Endothelial cell of umbilical vein (primary cell): Measurements from ENCODE around the gene TTC1.

ENCODE experiments used
- CTCF ChIP-seq, 2 donors: IDR thresholded peaks; 1 replicate in 1 of 2; 2 replicates in 1 of 2; pipeline ENCODE4 v1.5.1; 2011; ENCODE audit warnings: low read length in 2 of 2, mild to moderate bottlenecking in 2 of 2, moderate library complexity in 2 of 2, control low read depth in 1 of 2, inconsistent platforms in 1 of 2, low read depth in 1 of 2; ENCODE audit not compliant: insufficient read depth in 1 of 2; ENCODE audit errors: extremely low read depth in 1 of 2
- EZH2 ChIP-seq: IDR thresholded peaks from 2 replicates; pipeline ENCODE4 v1.6.1; 2012; ENCODE audit warnings: borderline replicate concordance, low read depth, mild to moderate bottlenecking, moderate library complexity, low read length, inconsistent platforms; ENCODE audit not compliant: severe bottlenecking
- JUN ChIP-seq: IDR thresholded peaks from 2 replicates; pipeline ENCODE4 v1.6.1; 2011; ENCODE audit warnings: borderline replicate concordance, low read depth; ENCODE audit not compliant: insufficient read length, insufficient read depth
- MYC ChIP-seq: IDR thresholded peaks from one replicate; pipeline ENCODE4 v1.6.1; 2011; ENCODE audit warnings: mild to moderate bottlenecking, low read depth, low read length
- POLR2A ChIP-seq: IDR thresholded peaks from 2 replicates; pipeline ENCODE4 v1.6.1; 2012; ENCODE audit warnings: low read depth, mild to moderate bottlenecking, control low read depth, low read length
- POLR2AphosphoS5 ChIP-seq: IDR thresholded peaks from 2 replicates; pipeline ENCODE4 v1.6.1; 2012; ENCODE audit warnings: low read depth, mild to moderate bottlenecking, control low read depth, low read length, moderate library complexity; ENCODE audit not compliant: insufficient read depth
- TF ChIP-seq, protein P1 (sequence below): IDR thresholded peaks from 2 replicates; pipeline ENCODE4 v1.6.1; 2011; ENCODE audit not compliant: insufficient read depth, insufficient read length

DNA sequence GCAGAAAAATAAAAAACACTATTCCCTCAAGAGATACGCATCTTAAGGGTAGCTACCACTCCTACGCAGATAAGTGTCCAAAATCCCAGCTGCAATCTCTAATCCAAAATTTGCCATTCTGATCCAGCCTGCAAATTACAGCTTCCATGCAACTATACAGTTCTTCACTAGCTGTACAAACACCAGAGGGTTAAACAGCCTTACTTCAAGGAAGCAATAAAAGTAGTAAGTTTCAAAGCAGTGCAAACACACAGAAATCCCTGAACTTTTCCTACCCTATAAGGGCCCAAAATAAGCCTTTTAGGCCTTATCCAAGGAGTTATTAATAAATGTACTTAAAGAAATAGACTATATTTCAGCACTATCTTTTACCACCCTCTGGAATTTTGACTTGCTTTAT is 70.8 kb downstream of the TTC1 start:
- TF ChIP-seq CTCF (IDR thresholded peaks at IDR 0.05; ENCODE audit: extremely low read depth in 1 of 2, insufficient read depth in 1 of 2, low read depth in 1 of 2, low read length in 2 of 2) (no peak), POLR2A (no peak), EZH2 (no peak), MYC (no peak), POLR2AphosphoS5 (no peak), JUN (no peak)
- TF ChIP-seq, protein P1, sequence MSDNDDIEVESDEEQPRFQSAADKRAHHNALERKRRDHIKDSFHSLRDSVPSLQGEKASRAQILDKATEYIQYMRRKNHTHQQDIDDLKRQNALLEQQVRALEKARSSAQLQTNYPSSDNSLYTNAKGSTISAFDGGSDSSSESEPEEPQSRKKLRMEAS: no peak
